GM19467 (cell line): Measurements from ENCODE around the gene TMC1.
"Not testable (repeated sequence)": the region's sequence is repeated elsewhere in the genome, so short reads cannot be mapped to it uniquely, and the experiment has no call there.

ENCODE experiments used
- ATAC-seq: cut with Tn5 transposase; IDR thresholded peaks from one replicate; pipeline ENCODE4 v1.9.1; 2021; ENCODE audit warnings: mild to moderate bottlenecking, moderate library complexity; ENCODE audit not compliant: unreplicated experiment

Gene TMC1

DNA sequence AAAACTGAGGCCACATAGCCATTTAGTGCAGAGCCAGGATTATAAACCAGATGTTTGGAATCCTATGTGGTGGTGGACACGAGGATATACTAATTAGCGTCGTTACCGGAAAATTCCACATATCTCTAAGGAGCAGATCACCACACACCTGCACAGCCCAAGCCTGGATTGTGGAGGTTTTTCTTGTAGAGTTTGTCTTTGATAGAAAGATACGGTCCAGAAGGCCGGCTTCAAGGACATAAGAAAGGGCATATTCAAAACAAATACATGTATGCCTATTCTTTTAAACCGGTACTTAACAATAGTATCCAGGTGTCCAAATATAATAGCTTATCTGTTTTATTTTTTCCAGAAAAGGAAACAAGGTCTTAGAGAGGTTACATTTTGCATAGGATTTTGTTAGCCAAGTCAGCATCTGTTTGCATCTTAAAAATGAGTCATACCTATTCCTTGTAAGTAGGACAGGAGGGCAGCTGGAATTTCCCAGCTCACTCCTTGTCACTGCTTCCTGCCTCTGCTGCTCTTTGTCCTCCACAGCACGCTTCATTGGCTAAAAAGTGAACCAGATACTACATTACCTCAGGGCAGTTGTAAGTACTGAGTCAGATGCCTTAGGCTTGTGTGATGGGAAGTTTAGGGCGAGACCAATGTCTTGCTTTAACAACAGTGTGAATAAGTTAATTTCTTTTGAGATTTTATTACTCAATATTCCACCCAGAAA is 3.6 kb downstream of the TMC1 start:
- peak; percentile 43 for ATAC-seq

DNA sequence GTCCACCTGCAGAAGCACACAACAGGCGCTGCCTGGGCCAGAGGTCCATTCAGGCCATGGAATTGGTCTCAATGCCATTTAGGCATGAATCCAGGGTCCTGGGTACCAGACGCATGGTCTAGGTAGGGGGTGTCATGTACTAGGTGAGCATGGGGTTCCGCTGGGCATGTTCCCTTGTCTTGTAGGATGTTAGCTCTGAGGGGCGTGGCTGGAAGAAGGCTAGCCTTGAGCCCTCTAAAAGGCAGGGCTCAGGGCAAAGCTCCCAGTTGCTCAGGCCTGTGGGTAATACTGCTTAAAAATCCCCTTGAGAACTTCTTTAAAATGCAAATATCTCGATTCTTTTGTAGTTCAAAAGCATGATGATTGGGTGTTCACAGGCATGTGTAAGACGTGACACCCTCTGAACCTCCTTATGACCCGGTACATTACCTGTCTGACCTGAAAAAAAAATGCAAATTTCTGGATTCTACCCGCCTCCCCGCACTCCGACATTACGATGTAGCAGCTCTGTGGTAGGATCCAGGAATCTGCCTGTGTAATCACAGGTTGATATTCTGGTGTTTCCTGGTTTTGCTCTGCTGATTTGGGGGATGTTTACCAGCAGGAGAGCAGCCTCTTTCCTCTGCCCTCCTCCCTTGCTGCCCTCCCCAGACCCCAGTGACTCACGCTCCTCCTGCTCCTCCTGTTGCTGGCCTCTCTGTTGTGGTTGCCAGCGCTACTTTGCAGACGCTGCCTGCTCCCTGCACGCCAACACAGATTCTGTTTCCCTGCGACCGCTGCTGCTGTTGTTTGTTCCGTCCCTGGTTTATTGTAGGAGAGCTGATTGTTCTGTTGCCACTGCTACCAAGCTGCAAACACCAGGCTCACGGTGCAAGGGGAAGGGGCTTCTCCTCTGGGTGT is 5.7 kb downstream of the TMC1 start:
- ATAC-seq: peak; percentile 77

GRCh38 chr9:72527801-72528195 is 6.4 kb downstream of the TMC1 start:
- ATAC-seq: no peak

DNA sequence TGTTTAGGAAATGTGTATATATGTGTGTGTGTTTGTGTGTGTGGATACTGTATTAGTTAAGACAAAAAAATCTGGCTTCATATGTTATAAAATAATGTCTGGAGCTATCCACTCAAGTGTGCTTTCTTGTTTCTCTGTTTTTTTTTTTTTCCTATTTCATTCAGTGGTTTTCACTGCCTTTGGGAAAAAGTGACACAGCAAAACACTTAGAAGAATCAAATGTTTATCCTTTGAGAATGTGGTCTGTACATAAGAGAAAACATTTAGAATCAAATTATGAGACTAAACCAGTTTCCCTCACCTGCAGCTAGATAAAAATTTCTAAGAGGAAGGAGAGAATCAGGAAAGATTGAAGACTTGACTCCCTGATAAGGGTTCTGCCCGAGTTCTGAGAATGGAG is 8.1 kb downstream of the TMC1 start:
- ATAC-seq: no peak

- ATAC-seq: no peak
Observed at GRCh38 chr9:72533322-72533721, 11.9 kb downstream of the TMC1 start.

DNA sequence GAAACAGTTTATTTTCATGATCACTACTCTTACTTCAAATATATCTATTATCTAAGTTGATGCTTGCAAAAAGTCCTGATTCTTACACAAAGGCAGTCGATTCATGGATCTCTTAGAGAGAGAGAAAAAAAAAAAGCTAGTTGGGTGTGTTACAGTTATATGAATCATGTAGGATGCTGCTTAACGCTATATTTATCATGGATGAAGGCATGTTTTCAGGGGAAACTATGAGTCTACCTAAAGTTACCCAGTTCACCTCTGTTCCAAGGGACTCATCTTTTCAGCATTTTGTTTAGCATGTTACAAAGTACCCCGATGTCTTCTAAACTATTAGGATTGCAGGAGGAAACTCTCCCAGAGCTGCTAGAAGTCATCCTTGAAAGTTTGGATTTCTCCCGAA is 13.5 kb downstream of the TMC1 start:
- no peak for ATAC-seq

DNA sequence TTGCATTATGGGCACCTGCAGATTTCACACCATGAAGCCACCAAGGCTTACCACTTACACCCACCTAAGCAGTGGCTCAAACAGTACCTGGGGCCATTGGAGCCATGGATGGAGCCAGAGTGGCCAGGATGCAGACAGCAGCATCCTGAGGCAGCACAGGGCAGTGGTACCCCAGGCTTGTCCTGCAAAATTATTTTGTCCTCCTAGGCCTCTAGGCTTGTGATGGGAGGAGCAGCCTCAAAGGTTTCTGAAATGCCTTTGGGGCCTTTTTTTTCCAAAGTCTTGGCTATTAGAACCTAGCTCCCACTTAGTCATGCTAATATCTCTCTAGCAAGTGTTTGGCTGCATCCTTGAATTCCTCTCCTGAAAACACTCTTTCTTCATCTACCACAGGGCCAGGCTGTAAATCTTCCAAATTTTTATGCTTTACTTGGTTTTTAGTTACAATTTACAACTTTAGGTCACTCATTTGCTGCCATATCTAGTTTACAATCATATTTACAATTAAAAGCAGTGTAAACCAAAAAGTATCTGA is 15.7 kb downstream of the TMC1 start:
- no peak for ATAC-seq

- no peak for ATAC-seq
Observed at GRCh38 chr9:72537671-72538070, 16.3 kb downstream of the TMC1 start.

DNA sequence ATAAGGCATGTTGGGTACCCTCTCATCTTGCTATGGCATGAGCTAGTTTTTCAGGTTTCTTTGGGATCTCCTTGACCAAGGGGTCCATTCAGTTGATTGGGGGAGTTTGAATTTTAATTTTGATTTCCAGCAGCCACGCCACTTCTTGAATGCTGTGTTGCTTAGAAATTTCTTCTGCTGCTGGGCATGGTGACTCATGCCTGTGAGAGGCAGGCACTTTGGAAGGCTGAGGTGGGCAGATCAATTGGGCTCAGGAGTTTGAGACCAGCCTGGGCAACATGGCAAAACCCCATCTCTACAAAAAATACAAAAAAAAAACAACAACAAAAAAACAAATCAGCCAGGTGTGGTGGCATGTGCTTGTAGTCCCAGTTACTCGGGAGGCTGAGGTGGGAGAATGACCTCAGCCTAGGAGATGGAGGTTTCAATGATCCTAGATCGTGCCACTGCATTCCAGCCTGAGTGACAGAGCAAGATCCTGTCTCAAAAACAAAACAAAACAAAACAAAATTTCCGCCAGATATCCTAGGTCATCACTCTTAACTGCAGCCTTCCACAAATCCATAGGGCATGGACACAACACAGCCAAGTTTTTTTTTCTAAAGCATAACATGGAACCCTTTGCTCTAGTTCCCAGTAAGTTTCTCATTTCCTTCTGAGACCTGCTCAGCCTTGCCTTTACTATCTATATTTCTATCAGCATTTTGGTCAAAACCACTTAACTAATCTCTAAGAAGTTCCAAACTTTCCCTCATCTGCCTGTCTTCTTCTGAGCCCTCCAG is 17.7 kb downstream of the TMC1 start:
- no peak for ATAC-seq

GRCh38 chr9:72539824-72540347 is 18.5 kb downstream of the TMC1 start:
- no peak for ATAC-seq

- no peak for ATAC-seq
Observed at GRCh38 chr9:72540348-72540873, 19.0 kb downstream of the TMC1 start.

- ATAC-seq: not testable (repeated sequence)
Observed at GRCh38 chr9:72542537-72542833, 21.1 kb downstream of the TMC1 start.

- ATAC-seq: no peak
Observed at GRCh38 chr9:72542917-72543316, 21.5 kb downstream of the TMC1 start.

DNA sequence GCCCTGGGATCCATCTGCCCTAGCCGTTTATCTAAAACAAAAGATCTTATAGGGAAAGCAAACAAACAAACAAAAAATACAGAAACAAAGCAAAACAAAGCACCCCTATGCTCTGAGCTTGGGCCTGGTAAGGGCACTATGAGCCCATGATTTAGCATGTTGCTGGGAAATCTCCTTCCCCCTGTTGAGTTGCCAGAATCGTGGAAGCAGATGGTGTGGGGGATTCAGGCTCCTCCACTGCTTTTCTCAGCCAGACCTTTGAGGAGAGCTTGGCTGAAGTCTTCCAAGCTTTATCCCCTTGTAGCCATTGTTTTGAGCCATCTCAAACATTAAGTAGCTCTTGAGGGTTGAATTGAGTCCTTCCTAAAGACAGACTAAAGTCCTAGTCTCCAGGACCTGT is 29.9 kb downstream of the TMC1 start:
- ATAC-seq: no peak

DNA sequence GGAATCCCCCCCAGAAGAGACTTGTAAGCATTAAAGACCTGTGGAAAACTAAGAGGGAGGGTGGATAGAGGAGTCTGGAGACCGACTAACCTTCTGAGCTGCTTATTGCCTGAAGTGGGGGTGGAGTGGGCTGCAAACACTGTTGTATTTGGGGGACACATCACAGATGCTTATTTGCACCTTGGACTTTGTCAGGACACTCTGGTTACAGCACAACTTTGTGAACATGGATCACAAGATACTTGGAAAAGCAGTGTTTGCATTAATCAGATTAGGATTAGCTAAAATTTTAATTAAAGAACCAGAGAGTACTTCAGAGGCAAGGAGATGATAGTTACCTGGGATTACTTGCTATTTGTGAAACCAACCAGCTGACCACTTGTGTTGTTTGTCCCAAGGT is 30.9 kb downstream of the TMC1 start:
- ATAC-seq: no peak

GRCh38 chr9:72554221-72554641 is 32.8 kb downstream of the TMC1 start:
- no peak for ATAC-seq

DNA sequence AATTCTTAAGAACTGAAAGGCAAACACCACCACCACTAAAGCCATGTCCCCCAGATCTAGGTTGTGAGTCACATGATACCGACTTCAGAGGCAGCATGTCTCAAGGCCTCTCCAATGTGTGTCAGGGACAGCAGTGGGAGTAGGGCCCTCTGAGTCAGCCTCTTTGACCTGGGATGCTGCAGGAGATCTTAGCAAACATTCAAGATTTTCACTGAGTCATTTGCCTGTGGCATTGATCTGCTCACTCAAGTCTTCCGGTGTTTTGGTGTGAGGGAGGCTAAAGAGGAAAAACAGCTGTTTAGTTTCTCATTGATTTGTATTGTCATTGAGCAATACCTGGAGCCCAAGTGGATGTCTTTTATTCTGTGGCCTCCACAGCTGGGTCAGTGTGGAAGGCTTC is 36.1 kb downstream of the TMC1 start:
- no peak for ATAC-seq

GRCh38 chr9:72560086-72560485 is 38.7 kb downstream of the TMC1 start:
- no peak for ATAC-seq

DNA sequence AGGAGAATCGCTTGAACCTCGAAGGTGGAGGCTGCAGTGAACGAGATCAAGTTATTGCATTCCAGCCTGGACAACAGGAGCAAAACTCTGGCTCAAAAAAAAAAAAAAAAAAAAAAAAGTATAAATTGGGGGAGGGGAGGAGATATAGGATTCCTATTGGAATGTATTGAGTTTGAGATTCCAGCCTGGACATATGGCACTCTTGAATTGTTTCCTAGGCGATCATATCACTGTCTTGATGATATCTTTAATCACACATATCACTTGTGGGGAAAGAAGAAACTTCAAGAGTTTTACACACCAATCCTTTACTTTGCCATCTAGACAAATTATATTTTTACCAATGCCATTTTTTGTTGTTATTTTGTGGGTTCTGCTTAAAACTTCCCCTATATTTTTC is 42.4 kb downstream of the TMC1 start:
- no peak for ATAC-seq

DNA sequence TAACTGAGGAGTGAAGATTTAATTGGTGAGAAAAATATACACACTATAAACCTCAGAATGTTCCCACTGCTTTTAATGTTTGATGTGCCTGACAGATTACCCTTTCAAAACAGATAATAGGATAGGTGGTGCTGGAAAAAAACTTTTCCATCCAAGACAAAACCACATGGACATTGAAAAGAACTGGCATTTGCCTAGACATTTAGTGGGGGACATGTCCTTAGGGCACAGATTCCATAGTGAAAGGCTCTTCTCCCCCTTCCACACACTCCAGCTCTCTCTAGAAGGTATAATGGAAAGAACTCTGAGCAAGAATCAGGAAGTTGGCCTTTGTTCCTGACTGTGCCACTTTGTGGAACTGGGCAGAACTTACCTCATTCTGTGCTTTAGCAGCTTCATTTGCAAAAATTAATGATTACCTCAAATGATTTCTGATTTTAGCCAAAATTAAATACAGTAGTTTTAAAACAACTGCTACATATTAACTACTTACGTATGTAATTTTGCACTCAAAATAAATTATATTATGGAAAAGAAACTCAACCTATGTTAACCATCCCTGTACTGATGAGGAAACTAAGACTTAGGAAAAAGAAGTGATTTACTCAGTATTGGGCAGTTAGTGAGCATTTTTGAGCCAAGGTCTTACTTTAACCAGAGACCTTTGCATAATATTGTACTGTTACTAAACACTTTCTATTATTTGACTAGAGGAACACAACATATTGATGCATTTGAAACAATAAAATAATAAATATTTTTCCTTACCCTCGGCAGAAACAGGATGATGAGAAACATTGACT is 43.3 kb downstream of the TMC1 start:
- no peak for ATAC-seq
